HAP-1 (cell line): ENCODE measurements around the gene TXN2.

Experiments used
- DNase-seq, 2 experiments: peaks; one replicate each; pipeline ENCODE4 v3.0.0-alpha.2; 2016 to 2020; ENCODE audit warnings: low spot score in 2 of 2
- H3K27me3 ChIP-seq: fragments of 250-450 bp; sonication (Bioruptor Pico); 2 replicates; pipeline ENCODE4 v1.5.1; 2020; ENCODE audit warnings: low read depth, mild to moderate bottlenecking, moderate library complexity
- H3K36me3 ChIP-seq: fragments of 250-450 bp; sonication (Bioruptor Pico); replicated peaks from 2 replicates; pipeline ENCODE4 v1.5.1; 2020; ENCODE audit warnings: mild to moderate bottlenecking
- H3K4me1 ChIP-seq: fragments of 250-450 bp; sonication (Bioruptor Pico); 2 replicates; pipeline ENCODE4 v1.5.1; 2020; ENCODE audit warnings: mild to moderate bottlenecking
- H3K4me3 ChIP-seq: fragments of 250-450 bp; sonication (Bioruptor Pico); 2 replicates; pipeline ENCODE4 v1.5.1; 2020; ENCODE audit warnings: mild to moderate bottlenecking, moderate library complexity
- H3K9me3 ChIP-seq: fragments of 250-450 bp; sonication (Bioruptor Pico); 2 replicates; pipeline ENCODE4 v1.5.1; 2020; ENCODE audit warnings: mild to moderate bottlenecking, moderate library complexity
- in situ Hi-C: fragments of 300-500 bp; cut with MboI; formaldehyde crosslinking; loops from 3 replicates; pipeline ENCODE4 v1.14.3; 2020; ENCODE audit warnings: low sequenced_read_pairs, inconsistent platforms, mixed read lengths

Gene TXN2

GRCh38 chr22:36423461-36424404, 57.7 kb downstream of the TXN2 start:
- Histone ChIP-seq H3K36me3 (no peaks in the 10 kb centered on the region), H3K4me1 (peaks cover 9% of the 10 kb centered on the region), H3K27me3 (no peaks in the 10 kb centered on the region), H3K9me3 (no peaks in the 10 kb centered on the region), H3K4me3 (no peak overlapping the region)
- in situ Hi-C loops: no loop called here
- DNase-seq: no peak

GRCh38 chr22:36422287-36423014, 59.0 kb downstream of the TXN2 start:
- Histone ChIP-seq H3K4me1 (peaks cover 9% of the 10 kb centered on the region), H3K9me3 (no peaks in the 10 kb centered on the region), H3K4me3 (no peak overlapping the region), H3K27me3 (no peaks in the 10 kb centered on the region), H3K36me3 (no peaks in the 10 kb centered on the region)
- no peak for DNase-seq
- in situ Hi-C loops: no loop called here

GRCh38 chr22:36419912-36420882, 61.2 kb downstream of the TXN2 start:
- no peaks in the 10 kb centered on the region for H3K9me3 ChIP-seq
- peaks cover 9% of the 10 kb centered on the region for H3K4me1 ChIP-seq
- DNase-seq: no peak
- no peaks in the 10 kb centered on the region for H3K36me3 ChIP-seq
- H3K4me3 ChIP-seq: no peak overlapping the region
- in situ Hi-C loops: no loop called here
- no peaks in the 10 kb centered on the region for H3K27me3 ChIP-seq

GRCh38 chr22:36419177-36419911, 62.1 kb downstream of the TXN2 start:
- Histone ChIP-seq H3K4me1 (peaks cover 9% of the 10 kb centered on the region), H3K9me3 (no peaks in the 10 kb centered on the region), H3K27me3 (no peaks in the 10 kb centered on the region), H3K36me3 (no peaks in the 10 kb centered on the region), H3K4me3 (no peak overlapping the region)
- peak; percentile 52 to 56 for DNase-seq
- in situ Hi-C loops: no loop called here

- Histone ChIP-seq H3K4me1 (peaks cover 9% of the 10 kb centered on the region), H3K9me3 (no peaks in the 10 kb centered on the region), H3K27me3 (no peaks in the 10 kb centered on the region), H3K4me3 (no peak overlapping the region), H3K36me3 (no peaks in the 10 kb centered on the region)
- in situ Hi-C loops: no loop called here
- DNase-seq: no peak
Measured at GRCh38 chr22:36417281-36417686, 64.2 kb downstream of the TXN2 start.
